RKO (cell line): Measurements from ENCODE around the gene CLK4.

Source experiments
- DNase-seq: peaks from one replicate; pipeline ENCODE4 v3.0.0-alpha.2; 2016; ENCODE audit warnings: low spot score

The CLK4 gene

GRCh38 chr5:178553517-178553916, 73.3 kb downstream of the CLK4 start:
- DNase-seq: no peak
